A673 (cell line): Measurements from ENCODE around the gene STUB1. TPM values are rescaled to one million over a fixed set of nuclear protein-coding genes. Genes with fewer than 3 reads are reported as not detected.

ENCODE experiments used
- BruUV-seq: library from RNA; stranded (reverse); fragments of 400-500 nt; replicated peaks from 2 replicates; lab custom pipeline; 2021; lab: Mats Ljungman, UMichigan
- CTCF ChIA-PET: fragments of 300-600 bp; sonication (Branson Sonifier 250); formaldehyde crosslinking; loops from one replicate; lab custom pipeline; 2022; ENCODE audit warnings: antibody characterized with exemption; lab: Charles Lee
- POLR2A ChIA-PET: fragments of 300-600 bp; sonication (Branson Sonifier 250); formaldehyde crosslinking; loops from one replicate; lab custom pipeline; 2022; ENCODE audit warnings: antibody characterized with exemption; ENCODE audit not compliant: low non-redundant PET; lab: Charles Lee
- DNase-seq: peaks from one replicate; pipeline ENCODE4 v3.0.0-alpha.2; 2015; ENCODE audit warnings: low spot score
- H3K27ac ChIP-seq: fragments of 200-600 bp; sonication (generic); 2 replicates; pipeline ENCODE4 v1.5.1; 2016; ENCODE audit warnings: mixed run types, low read depth, mild to moderate bottlenecking, mixed read lengths, antibody characterized with exemption, low read length; ENCODE audit not compliant: poor library complexity, severe bottlenecking
- H3K27me3 ChIP-seq: fragments of 200-600 bp; sonication (generic); replicated peaks from 2 replicates; pipeline ENCODE4 v1.6.1; 2017; ENCODE audit warnings: mixed run types, low read depth, mild to moderate bottlenecking, mixed read lengths, antibody characterized with exemption, low read length; ENCODE audit not compliant: insufficient read depth, poor library complexity
- H3K36me3 ChIP-seq: fragments of 200-600 bp; sonication (generic); 2 replicates; pipeline ENCODE4 v1.6.1; 2016; ENCODE audit warnings: mixed run types, mild to moderate bottlenecking, mixed read lengths, antibody characterized with exemption, low read length; ENCODE audit not compliant: insufficient read depth, poor library complexity, severe bottlenecking
- H3K4me1 ChIP-seq: fragments of 200-600 bp; sonication (generic); 2 replicates; pipeline ENCODE4 v1.6.1; 2017; ENCODE audit warnings: mixed run types, mild to moderate bottlenecking, mixed read lengths, antibody characterized with exemption, low read length; ENCODE audit not compliant: insufficient read depth, poor library complexity, severe bottlenecking
- H3K4me3 ChIP-seq: fragments of 200-600 bp; sonication (generic); 2 replicates; pipeline ENCODE4 v1.5.1; 2016; ENCODE audit warnings: low read depth, mixed run types, mild to moderate bottlenecking, mixed read lengths, low read length; ENCODE audit not compliant: poor library complexity, severe bottlenecking
- H3K9me3 ChIP-seq: fragments of 200-600 bp; sonication (generic); 2 replicates; pipeline ENCODE4 v1.6.1; 2016; ENCODE audit warnings: mixed run types, low read depth, mild to moderate bottlenecking, mixed read lengths, antibody characterized with exemption, low read length; ENCODE audit not compliant: poor library complexity, severe bottlenecking
- CTCF ChIP-seq: fragments of 300-800, 200-600 bp; sonication (generic); conservative IDR thresholded peaks from 2 replicates; pipeline ENCODE4 v1.5.1; 2017; ENCODE audit warnings: low read depth, mild to moderate bottlenecking, antibody characterized with exemption, low read length, moderate library complexity, mixed read lengths
- EZH2 ChIP-seq: fragments of 200-600 bp; sonication (generic); IDR thresholded peaks from 2 replicates; pipeline ENCODE4 v1.6.1; 2017; ENCODE audit warnings: borderline replicate concordance, low read depth, mild to moderate bottlenecking, mixed read lengths, antibody characterized with exemption, low read length; ENCODE audit not compliant: poor library complexity, severe bottlenecking
- intact Hi-C: fragments of 100-400 bp; cut with micrococcal nuclease; formaldehyde crosslinking; loops from one replicate; pipeline ENCODE4 v1.10.0; 2022; ENCODE audit not compliant: unreplicated experiment
- total RNA-seq: library from RNA; stranded (reverse); gene quantifications from 2 replicates; pipeline ENCODE4 v1.2.3, GENCODE V29; 2021

Gene STUB1
- total RNA-seq, 1 experiment from 2014 or later: 88.2 TPM

DNA sequence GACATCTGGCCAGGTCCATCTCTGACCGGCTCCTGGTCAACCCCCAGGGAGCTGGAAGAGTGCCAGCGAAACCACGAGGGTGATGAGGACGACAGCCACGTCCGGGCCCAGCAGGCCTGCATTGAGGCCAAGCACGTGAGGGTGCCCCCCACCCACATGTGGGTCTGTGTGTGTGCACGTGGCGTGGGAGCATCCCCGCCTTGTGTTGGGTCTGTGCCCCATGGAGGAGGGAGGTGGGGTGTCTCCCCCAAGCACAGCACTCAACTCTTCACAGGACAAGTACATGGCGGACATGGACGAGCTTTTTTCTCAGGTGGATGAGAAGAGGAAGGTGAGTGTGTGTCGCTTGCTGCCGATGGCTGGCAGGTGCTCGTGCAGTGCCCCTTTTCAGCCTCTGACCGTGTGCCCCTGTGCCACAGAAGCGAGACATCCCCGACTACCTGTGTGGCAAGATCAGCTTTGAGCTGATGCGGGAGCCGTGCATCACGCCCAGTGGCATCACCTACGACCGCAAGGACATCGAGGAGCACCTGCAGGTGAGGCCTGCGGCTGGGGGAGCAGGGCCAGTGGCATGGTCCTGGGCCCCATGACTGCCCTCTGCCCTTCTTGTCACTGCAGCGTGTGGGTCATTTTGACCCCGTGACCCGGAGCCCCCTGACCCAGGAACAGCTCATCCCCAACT is 1.7 kb downstream of the STUB1 start:
- Histone ChIP-seq H3K4me1 (peaks cover 33% of the 10 kb centered on the region), H3K27ac (peak overlapping the region; percentile 86), H3K4me3 (peak overlapping the region; percentile 94), H3K9me3 (no peaks in the 10 kb centered on the region), H3K27me3 (no peaks in the 10 kb centered on the region), H3K36me3 (peaks cover 25% of the 10 kb centered on the region)
- TSS peak; percentile 90 for BruUV-seq
- DNase-seq: no peak
- POLR2A ChIA-PET: interaction anchor here (0.6 kb wide), 1 partner anchor 14 kb away, joined by 3 read pairs; no protein-coding TSS in a partner anchor
- CTCF ChIA-PET: interaction anchor here (0.5 kb wide), 1 partner anchor 17 kb away, joined by 8 read pairs; no protein-coding TSS in a partner anchor
- TF ChIP-seq CTCF (no peak), EZH2 (no peak)
- intact Hi-C loops: no loop called here

DNA sequence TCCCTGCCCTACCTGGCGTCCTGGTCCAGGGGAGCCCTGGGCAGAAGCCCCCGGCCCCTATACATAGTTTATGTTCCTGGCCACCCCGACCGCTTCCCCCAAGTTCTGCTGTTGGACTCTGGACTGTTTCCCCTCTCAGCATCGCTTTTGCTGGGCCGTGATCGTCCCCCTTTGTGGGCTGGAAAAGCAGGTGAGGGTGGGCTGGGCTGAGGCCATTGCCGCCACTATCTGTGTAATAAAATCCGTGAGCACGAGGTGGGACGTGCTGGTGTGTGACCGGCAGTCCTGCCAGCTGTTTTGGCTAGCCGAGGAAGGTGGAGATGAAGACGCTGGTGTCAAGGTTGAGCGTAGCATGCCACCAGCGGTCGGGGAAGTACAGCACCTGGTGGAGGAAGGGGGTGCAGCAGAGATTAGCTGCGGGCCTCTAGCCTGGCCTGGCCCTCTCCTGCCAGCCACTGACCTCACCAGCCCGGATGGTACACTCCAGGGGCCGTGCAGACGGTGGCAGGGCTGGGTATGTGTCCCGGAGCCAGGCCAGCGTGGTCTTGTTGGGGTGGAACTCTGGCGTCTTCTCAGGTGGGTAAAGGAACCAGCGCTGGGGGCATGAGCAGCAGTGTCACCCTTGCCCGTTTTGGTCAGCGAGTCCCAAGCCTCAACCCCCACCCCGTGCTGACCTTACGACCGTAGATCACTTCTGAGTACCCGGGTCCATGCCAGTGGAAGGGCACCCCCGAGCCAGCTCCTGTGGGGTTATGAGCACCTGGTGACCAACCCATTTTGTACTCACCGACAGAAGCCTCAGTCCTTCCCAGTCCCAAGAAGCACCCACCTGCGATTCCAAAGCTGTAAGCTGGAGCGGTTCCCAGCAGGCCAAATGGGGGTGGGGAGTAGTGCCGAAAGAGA is 2.5 kb downstream of the STUB1 start:
- peaks cover 27% of the 10 kb centered on the region for H3K36me3 ChIP-seq
- DNase-seq: no peak
- peak overlapping the region; percentile 63 for H3K4me3 ChIP-seq
- POLR2A ChIA-PET: no interaction called here
- peaks cover 33% of the 10 kb centered on the region for H3K4me1 ChIP-seq
- BruUV-seq: no TSS peak
- CTCF ChIA-PET: no interaction called here
- intact Hi-C loops: no loop called here
- TF ChIP-seq CTCF (no peak), EZH2 (no peak)
- peak overlapping the region; percentile 86 for H3K27ac ChIP-seq
- H3K27me3 ChIP-seq: no peaks in the 10 kb centered on the region
- H3K9me3 ChIP-seq: no peaks in the 10 kb centered on the region

DNA sequence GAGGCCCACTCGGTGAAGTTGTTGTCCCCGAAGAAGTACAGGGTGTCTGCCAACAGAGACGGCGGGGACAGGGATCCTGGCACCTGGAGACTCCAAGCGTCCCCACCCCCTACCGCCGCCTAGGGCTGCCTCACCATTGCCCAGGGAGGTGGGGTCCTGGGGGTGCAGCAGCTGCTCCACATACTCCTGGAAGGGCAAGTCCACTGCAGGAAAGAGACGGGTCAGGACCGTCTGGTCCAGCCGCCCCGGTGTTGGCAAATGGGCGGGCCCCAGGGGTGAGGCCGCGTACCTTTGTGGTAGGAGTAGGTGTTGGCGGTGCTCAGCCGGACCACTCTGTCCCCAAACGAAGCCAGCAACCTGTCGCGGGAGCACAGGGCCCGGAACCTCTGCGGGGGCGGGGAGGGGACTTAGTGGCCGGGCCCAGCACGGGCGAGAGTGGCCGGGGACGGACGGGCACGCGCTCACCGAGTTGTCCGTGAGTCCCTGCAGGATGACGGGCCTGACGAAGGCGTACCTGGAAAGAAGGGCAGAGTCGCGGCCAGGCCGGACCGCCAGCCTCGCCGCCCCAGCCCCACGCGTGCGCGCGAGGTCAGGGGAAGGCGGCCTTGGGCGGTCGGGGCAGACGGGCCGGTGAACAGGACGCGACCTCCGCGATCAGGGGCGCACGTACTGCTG is 3.3 kb downstream of the STUB1 start:
- Histone ChIP-seq H3K27ac (peak overlapping the region; percentile 86), H3K36me3 (peaks cover 27% of the 10 kb centered on the region), H3K9me3 (no peaks in the 10 kb centered on the region), H3K4me3 (peak overlapping the region; percentile 63), H3K4me1 (peaks cover 33% of the 10 kb centered on the region), H3K27me3 (no peaks in the 10 kb centered on the region)
- intact Hi-C loops: no loop called here
- ChIA-PET POLR2A (no interaction called here), CTCF (no interaction called here)
- no peak for TF ChIP-seq EZH2
- no peak for DNase-seq
- no TSS peak for BruUV-seq
